CD4-positive, alpha-beta T cell treated with Interleukin-10 for 1 hour (primary cell): ENCODE results near the gene ANO3.

Source experiments
- DNase-seq: peaks from one replicate; pipeline ENCODE4 v3.0.0-alpha.2; 2020

Gene ANO3

DNA sequence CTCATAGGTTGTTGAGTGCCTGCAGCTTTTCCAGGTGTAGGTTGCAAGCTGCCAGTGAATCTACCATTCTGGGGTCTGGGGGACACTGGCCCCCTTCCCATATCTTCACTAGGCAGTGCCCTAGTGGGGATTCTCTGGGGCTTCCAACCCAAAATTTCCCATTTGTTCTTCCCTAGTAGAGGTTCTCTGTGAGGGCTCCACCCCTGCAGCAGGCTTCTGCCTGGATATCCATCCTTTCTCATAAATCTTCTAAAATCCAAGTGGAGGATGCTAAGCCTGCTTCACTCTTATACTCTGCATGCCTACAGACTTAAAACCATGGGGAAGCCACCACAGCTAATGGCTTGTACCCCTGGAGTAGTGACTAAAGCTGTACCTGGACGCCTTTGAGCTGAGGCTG, 33.4 kb downstream of the ANO3 start:
- no peak for DNase-seq

DNA sequence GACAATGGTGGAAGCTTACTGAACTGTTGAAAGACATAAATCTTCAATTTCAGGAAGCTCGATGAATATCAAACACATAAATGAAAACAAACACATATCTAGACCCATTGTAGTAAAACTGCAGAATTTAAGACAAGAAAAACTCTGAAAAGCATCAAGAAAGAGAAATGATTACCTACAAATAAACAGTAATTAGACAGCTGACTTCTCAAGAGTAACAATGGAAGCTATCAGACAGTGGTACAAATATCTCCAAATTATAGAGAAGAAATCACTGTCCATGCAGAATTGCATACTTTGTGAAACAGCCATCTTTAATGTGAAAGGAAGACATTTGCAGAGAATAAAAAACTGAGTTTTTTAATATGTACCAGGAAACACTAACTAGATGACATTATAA, 45.7 kb downstream of the ANO3 start:
- DNase-seq, result no peak

DNA sequence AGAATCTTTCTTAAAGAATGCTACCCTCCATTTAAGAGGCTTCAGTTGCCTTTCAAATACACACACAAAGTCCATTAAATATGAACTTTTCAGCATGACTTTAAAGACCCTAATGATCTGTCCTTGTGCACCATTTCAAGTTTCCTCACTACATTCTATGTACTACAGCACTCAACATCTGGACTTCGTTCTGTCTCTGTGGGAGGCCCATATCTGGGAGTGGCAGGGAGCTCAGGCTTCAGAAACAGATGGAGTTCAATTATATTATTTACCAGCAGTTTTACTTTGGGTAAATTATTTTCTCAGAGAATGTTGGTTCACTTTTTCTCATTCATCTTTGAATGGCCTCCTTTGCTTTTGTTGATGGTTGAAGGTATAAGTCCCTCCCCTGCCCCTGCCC, 67.4 kb downstream of the ANO3 start:
- no peak for DNase-seq

DNA sequence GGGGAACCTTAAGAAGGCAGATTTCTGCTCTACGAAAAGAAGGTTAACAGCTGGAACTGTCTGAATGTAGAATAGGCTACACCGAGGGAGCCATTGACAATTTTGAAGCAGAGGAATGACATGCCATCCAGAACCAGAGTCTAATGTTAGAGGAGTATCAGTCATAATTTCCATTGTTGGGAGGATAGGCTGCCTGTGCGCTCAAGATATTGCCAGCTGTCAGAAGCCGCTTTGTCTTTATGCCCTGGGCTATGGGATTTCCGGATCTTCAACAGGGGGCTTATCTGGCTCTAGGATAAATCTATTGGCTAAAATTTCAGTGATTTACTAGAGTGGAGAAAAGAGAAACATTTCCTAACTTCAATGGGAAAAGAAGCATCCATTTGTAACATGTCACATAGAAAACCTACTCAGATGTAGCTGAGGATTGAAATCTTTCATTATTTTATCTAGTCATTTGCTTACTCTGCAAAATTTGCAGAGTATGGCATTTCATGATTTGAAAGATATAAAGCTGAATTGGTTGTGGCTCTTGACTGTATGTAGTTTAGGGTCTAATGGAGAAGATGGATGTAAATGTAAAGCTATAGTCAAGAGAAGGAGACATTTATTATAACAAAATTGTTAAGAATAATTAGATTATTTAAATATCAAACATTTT, 78.9 kb downstream of the ANO3 start:
- DNase-seq, result no peak

DNA sequence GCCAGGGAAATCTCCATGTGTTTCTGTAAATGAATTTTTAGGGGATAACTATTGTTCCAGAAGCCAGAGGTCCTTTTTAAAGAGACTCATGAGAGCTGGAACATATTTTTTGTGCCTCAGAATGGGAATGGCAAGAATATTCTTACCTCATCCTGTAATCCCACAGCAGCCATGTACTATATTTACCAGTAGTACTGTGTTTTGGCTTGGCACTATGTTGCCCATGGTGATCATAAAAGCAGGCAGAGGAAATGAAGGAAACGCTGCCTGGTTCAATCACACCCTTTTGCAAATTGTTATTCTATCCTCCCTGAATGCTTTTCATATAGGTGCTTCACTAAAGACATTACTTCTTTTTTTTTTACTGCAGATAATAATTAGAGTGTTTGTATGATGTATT, 81.0 kb downstream of the ANO3 start:
- DNase-seq, result no peak

DNA sequence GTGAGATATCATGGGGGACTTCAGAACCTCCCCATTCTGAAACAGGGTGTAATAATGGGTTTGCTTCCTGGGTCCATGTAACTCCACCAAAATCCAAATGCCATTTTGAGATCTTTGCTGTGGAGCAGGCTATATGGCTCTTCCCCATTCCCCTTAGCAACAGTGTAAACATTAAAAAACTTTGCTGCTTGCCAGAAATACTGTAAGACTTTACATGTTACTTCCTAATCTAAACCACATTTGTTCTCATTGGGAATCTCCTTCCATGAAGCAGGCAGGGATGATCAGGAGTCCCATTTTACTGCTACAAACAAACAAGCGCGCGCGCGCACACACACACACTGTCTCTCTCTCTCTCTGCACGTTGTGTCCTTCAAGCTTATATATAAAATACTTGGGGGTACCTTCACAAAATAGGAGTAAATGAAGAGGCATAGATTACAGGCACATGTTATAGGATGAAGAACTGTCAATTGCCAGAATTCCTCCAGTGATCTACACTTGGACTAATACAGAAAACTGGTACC, 86.5 kb downstream of the ANO3 start:
- DNase-seq, result no peak

DNA sequence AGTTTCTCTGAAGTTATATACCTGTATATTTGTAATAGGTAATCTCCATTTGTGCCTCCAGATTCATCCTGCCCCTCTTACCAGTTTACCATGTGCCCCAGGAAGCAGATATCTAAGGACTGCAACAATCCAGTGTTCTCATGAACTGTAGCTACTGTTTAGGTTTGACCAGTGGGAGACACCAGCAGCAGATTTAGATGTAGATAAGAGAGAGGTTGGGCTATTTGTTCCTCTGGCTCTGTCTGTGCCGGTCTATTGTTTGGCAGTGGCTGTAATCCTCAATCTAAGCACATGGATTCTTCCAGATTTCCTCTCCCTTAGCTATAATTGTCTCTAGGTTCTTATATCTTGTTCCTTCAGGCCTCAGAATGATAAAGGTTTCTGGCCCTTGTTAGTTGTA, 88.4 kb downstream of the ANO3 start:
- DNase-seq, result no peak

DNA sequence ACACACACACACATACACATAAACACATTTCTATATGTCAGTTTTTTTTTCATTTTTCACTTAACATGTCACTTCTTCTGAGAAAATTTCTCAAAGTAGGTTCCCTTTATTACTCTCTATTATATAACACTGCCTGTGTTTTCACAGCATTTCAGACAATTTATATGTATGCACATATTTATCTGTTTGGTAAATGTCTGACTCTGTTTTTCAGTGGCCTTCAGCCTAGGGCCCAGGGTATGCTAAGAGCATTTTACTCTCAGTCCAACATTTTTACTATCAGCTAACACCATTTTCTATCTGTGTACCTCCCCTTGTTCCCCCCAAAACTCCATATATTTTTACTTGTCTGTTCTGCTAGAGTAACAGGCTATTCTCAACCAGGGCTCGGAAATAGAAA, 92.3 kb downstream of the ANO3 start:
- no peak for DNase-seq

DNA sequence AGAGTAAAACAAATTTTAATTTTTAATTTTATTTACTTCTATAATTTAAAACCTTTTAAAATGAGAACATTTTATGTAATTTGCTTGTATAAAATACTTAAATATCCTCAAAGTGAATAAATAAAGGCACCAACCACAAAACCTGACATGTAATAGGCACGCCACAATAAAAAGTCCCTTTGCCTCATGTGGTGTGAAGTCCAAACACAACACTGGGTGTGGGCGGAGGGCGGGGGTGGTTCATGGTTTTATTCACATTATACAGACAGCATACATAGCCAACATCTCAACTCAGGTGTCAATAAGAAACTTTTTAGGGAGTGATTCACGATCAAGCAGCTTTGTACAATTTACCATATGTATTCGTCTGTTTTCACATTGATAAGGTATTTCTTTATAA, 107.9 kb downstream of the ANO3 start:
- DNase-seq, result no peak

DNA sequence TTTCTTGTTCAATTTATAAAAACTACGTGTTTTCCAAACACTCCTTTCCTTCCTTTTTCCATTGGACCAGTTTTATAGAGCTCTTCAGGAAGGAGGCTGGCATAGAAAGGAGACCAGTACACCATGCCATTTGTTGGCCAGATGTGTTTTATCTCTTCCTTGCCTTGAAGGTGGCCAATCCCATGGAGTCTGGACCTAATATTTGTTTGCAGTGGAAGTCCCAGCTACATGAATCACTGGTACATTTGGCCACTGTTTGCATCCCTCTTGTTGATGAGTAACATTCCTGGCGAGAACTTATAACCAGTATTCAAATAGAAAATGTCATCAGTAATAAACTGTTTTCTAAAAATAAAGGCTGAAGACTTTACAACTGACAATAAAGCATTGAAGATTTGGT, 110.2 kb downstream of the ANO3 start:
- DNase-seq, result no peak

DNA sequence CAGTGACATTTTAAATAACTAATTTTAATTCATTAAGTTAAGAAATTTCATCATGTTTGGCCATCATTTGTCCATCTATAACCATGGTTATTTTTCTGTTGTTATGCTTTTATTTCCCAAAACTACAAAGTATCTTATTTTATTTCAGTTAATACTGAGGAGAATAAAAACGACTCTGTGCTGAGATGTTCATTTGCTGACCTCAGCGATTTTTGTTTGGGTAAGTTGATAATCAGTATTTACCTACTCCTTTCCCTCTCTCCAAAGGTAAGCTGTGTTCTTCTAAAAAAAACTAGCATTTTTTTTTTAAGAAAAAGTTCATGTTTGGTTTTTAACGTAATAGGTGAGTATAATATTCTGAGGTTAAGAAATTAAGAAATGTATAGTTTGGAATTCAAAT, 111.7 kb downstream of the ANO3 start:
- no peak for DNase-seq

DNA sequence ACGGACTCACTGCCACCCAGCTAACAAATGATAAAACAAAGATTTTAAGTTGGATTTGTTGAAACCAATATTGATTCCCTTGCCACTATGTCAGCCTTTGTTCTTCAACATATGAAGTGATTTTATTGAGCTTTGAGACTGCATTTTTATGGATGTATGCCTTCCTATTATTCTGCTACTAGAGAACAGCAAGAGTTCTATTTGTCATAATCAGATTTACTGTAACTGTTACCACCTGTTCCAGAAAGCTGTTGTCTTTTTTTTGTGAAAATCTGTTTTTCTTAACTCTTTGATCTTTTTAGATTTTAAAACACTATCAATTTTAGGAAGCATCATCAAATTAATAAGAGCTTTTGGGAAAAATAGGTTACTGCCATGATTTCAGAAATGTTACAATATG, 125.7 kb downstream of the ANO3 start:
- no peak for DNase-seq

DNA sequence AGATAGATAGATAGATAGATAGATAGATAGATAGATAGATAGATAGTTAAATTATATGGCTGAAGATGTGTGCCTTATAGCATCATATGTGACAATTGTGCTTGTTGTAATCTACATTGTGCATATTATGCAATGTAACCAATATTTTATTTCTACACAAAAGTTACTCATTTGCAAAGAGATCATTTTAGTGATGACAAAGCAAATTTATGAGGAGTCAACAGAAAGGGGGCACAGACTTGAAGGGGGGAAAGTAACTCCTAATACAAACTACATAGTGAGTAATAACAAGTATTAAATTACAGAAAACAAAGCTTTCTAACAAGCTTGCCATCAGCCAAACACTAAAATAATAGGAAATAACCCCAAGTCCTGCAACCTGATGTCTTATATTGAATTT, 133.3 kb downstream of the ANO3 start:
- DNase-seq, result no peak

DNA sequence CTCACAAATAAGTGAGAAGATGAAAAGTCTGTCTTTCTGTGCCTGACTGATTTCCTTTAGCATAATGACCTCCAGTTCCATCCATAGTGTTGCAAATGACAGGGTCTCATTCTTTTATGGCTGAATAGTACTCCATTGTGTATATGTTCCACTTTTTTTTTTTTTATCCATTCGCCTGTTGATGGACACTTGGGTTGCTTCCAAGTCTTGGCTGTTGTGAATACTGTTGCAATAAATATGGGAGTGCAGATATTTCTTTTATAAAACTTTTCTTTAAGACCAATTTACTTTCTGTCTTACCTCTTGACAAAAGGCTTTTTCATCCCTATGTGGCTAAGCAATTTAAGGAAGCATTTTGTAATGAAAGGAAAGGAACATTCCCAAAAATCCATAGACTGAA, 135.6 kb downstream of the ANO3 start:
- no peak for DNase-seq

DNA sequence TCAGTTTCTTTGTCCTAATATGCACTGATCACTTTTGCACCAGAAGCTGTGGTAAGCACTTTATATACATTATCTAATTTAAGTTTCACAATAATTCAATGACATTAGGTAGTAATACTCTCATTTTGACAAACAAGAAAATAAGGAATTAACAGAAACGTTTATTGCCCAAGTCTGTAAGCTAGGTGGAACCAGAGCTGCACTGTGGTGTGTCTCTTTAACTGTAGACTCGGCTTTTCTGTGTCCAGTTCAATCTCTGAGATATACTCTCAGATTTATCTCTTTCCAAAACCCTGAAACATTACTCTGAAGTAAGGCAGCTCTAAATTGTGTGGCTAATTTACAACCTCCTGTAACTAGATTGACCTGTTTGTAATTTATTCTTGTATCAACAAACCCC, 139.1 kb downstream of the ANO3 start:
- no peak for DNase-seq

DNA sequence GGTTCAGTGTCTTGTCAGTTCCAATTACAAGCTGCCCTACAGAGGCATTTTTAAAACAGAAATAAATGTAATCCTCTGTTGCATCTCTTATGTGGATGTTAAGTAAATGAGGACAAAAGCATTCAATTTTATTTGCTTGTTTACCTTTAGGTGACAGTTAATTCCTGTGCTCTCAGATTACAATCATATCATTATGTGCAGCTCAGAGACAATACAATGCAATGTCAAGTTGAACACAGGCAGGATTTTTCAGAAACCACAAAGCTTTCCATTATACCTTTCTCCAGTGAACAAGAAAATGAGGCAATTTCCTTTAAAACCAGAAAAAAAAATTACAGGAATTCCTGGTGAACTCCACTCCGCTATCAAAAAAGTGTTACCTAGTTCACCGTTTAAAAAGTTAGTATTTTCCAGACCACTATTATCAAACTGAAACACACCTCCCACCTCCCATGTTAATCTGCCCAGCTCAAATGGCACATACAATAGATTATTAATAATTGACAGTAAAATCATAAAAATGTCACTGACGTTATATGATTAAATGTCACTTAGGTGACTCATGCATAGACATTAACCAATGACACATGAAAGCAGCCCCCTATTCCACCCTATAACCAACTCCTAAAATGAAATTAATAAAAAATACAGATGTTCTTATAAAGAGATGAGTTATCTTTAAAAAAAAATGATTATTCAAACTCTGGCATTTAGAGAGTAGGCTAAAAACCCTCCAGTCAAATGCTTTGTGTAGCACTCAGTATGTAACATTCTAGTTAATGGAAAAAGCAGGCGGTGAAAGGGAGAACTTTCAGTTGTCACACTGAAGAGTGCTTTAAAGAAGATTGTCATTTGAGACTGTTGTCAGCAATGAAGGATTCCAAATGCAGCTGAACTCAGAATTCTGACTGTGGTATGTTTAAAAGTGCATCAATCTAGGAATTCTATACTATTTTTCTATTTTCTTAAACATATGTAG, 141.6 kb downstream of the ANO3 start:
- no peak for DNase-seq

DNA sequence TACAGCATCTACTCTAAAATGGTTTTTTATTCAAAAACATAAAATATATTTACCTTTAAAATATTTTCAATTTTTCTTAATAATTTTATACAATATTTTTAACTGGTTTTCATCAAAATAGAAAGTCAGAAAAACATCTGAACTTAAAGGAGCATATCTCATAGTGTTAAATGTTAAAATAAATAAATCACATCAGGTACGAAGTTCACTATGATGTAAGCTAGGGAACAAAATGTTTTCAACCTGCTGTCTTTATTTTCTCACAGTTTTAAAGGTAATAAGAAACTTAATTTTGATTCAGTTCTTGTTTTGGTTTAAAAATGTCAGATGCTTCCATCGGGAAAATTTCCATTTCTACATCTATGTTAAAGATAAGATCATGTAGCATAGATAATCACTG, 142.5 kb downstream of the ANO3 start:
- no peak for DNase-seq

DNA sequence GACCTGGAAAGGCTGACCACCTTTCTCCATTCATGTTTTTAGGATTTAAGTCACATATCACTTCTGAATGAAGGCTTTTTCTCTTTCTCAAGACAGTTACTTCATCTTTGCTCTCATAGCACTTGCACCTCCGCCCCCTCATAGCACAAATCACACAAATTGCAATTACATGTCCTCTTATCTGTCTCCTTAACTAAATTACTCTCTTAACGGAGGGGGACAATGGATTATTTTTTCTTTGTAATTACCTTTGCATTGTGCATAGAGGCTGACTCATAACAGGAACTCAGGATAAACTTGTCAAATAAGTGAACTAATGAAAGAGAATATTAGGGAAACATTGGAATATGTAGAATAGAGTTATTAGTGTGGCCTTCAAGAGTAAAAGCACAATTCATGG, 145.5 kb downstream of the ANO3 start:
- no peak for DNase-seq

DNA sequence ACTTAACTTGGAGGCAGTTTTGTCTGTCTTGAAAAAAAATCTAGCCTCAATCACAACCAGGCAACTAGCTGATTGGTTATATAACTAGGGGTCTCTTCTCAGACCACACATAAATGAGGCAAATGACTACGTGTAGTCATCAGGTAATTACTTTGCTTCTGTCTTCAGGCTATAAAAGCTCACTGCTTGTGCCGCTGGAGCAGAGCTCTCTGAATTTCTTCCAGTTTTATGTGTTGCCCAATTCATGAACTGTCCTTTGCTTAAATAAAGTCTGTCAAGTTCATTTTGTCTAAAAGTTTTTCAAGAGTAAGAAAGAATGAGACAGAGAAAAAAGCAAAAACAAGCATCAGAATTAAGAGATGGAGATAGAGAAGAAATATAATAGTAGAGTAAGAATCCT, 146.8 kb downstream of the ANO3 start:
- DNase-seq, result no peak

DNA sequence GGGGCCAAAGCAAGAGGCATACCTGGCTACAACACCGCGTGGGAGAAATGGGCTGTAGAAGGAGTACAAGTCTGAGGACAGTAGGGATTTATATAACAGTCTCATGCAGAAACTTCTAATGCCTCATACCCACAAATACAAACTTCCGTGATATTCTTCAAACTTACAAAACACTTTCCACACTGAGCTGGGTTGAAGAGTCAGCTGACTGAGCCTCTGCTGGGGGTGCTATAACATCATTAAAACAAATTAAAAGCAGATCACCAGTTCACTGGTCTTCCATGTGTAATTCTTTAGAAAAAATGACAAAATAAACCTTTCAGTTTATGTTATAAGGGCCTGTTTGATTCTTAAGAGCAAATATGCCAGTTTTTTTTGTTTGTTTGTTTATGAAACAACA, 148.1 kb downstream of the ANO3 start:
- no peak for DNase-seq

DNA sequence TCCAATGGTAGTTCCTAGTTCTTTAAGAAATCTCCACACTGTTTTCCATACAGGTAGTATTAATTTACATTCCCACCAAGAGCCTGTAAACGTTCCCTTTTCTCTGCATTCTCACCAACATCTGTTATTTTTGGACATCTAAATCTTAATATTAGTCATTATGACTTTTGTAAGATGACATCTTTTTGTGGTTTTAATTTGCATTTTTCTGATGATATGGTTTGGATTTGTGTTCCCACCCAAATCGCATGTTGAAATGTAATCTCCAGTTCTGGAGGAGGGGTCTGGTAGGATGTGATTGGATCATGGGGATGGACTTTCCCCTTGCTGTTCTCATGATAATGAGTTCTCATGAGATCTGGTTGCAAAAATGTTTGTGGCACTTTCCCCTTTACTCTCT, 151.2 kb downstream of the ANO3 start:
- no peak for DNase-seq

DNA sequence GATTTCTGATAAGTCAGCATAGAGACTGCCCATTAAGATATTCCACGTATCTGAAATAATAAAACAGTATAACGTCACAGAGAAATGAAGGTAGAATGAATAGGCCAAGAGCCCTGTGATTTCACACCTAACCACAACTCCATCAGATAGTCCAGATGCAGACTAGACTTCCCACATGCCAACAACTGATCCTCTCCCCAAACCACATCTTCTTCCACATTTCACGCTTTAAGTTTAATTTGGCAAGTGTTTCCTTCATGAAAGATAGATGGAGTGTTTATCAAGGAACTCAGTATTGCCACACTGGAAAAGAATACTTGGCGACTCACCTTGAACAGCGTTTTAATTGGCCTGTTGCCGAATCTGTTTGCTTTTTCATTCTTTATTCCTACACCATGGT, 158.6 kb downstream of the ANO3 start:
- no peak for DNase-seq

DNA sequence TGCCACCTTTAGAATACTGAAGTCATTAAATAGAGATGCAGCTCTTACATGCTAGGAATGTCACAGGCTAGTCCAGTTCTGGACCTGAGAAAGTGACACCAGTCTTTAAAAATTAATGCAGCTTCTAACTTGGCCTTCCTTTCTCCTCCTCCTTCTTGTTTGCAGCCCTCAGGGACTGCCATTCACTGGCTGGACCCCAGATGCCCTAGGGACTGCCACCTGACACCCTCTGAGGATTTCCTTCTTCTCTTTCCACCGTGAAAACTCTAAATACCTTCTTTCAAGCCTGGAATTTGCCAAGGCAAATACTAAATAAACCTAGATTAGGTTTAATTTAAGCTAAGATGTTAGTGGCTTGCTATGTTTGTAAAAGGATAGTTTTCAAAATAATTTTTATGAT, 161.7 kb downstream of the ANO3 start:
- no peak for DNase-seq

DNA sequence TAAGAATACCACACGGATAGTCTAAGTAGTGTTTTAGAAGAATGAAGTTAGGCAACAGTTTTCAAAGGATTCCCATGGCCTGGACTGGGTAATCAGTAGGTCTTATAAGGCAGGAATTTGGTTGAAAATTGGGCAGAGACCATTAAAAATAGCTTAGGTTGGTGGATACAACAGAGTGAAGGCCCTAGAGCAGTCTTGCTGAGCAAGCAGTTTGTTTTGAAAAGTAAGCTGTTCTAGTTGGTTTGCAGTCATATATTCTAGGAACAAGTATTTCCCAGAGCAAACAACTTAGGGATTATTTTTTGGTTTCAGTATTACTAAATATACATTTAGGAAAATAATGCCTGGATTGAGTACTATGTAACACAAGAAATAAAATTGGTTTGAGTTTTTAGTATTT, 175.3 kb downstream of the ANO3 start:
- DNase-seq, result no peak
